Measurements from ENCODE around the gene TLE2.
"Not testable (repeated sequence)": the region's sequence is repeated elsewhere in the genome, so short reads cannot be mapped to it uniquely, and the experiment has no call there.

DNA sequence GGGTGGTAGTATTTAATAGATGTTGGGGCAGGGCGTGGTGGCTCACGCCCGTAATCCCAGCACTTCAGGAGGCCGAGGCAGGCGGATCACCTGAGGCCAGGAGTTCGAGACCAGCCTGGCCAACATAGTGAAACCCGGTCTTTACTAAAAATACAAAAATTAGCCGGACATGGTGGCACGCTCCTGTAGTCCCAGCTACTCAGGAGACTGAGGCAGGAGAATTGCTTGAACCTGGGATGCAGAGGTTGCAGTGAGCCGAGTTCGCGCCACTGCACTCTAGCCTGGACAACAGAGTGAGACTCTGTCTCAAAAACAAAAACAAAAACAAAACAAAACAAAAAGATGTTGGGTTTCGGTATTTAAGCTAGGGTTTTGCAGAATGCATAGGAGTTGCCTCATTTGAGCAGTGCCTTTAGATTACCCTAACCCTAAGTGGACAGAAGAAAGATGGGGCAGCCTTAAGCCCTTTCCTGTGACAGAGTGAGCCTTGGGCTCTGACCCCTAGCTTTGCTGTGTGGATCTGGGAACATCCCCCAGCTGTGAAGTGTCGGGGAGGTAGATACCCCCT lies 8.0 kb upstream of the TLE2 start:
- TF ChIP-seq, protein P1, sequence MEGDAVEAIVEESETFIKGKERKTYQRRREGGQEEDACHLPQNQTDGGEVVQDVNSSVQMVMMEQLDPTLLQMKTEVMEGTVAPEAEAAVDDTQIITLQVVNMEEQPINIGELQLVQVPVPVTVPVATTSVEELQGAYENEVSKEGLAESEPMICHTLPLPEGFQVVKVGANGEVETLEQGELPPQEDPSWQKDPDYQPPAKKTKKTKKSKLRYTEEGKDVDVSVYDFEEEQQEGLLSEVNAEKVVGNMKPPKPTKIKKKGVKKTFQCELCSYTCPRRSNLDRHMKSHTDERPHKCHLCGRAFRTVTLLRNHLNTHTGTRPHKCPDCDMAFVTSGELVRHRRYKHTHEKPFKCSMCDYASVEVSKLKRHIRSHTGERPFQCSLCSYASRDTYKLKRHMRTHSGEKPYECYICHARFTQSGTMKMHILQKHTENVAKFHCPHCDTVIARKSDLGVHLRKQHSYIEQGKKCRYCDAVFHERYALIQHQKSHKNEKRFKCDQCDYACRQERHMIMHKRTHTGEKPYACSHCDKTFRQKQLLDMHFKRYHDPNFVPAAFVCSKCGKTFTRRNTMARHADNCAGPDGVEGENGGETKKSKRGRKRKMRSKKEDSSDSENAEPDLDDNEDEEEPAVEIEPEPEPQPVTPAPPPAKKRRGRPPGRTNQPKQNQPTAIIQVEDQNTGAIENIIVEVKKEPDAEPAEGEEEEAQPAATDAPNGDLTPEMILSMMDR (IDR thresholded peaks at IDR 0.05; ENCODE audit: low read depth, low read length) = not testable (repeated sequence)
- TF ChIP-seq EZH2phosphoT487 (IDR thresholded peaks at IDR 0.05; ENCODE audit: low read depth) = not testable (repeated sequence)

All from OCI-LY3 (cell line).